K562 (cell line): ENCODE data around the gene ANKRD44. TPM values are rescaled to one million over a fixed set of nuclear protein-coding genes. Genes with fewer than 3 reads are reported as not detected.

Experiments
- ATAC-seq: fragments of 200-7000 bp; cut with Tn5 transposase; 3 replicates; pipeline ENCODE4 v1.9.1; 2020; ENCODE audit warnings: moderate library complexity
- BruUV-seq: library from RNA; stranded (reverse); fragments of 400-500 nt; replicated peaks from 2 replicates; lab custom pipeline; 2021; lab: Mats Ljungman, UMichigan
- CTCF ChIA-PET: fragments of 300-600 bp; formaldehyde crosslinking; extraction: SDS; loops from one replicate; lab custom pipeline; 2021; ENCODE audit warnings: low intra/inter-chr PET ratio; lab: Yijun Ruan, JAX
- POLR2A ChIA-PET: fragments of 300-600, 350-650 bp; sonication (Branson Sonifier 250); formaldehyde crosslinking; extraction: SDS; loops from one replicate; lab custom pipeline; 2021; ENCODE audit warnings: antibody characterized with exemption, inconsistent platforms; lab: Yijun Ruan, JAX
- DNase-seq, 4 experiments: peaks; one replicate each; pipeline versions ENCODE4 v3.0.0 to v3.0.0-alpha.2; 2011 to 2018; ENCODE audit warnings: low spot score in 3 of 4, mixed read lengths in 3 of 4; ENCODE audit errors: extremely low read depth in 1 of 4
- FAIRE-seq: peaks from 2 replicates; lab custom pipeline; 2011; peaks lifted over from hg19 to GRCh38; lab: Jason Lieb, UNC
- H2AFZ ChIP-seq: 2 replicates; pipeline ENCODE4 v1.6.0; 2011; ENCODE audit warnings: low read depth, low read length, control low read depth, inconsistent platforms
- H3K27ac ChIP-seq: fragments of 200-600 bp; 3 replicates; pipeline ENCODE4 v1.8.0; 2011; ENCODE audit warnings: low read depth, mild to moderate bottlenecking, control low read depth, inconsistent platforms, low read length, moderate library complexity, mixed read lengths; ENCODE audit errors: extremely low read depth
- H3K27me3 ChIP-seq, 2 experiments: fragments of 300-600 bp in 1 of 2; 2 replicates in 1 of 2; 3 replicates in 1 of 2; pipeline versions ENCODE4 v1.6.0 to v1.8.0; 2011; ENCODE audit warnings: inconsistent platforms in 2 of 2, low read length in 2 of 2, mild to moderate bottlenecking in 1 of 2, mixed read lengths in 1 of 2, moderate library complexity in 1 of 2; ENCODE audit not compliant: control insufficient read depth in 2 of 2, insufficient read depth in 2 of 2
- H3K36me3 ChIP-seq: fragments of 300-600 bp; 3 replicates; pipeline ENCODE4 v1.8.0; 2011; ENCODE audit warnings: mild to moderate bottlenecking, low read length, inconsistent platforms; ENCODE audit not compliant: control insufficient read depth, insufficient read depth
- H3K4me1 ChIP-seq, 2 experiments: fragments of 200-600 bp in 1 of 2; replicated peaks in 1 of 2; 2 replicates in 1 of 2; 3 replicates in 1 of 2; pipeline versions ENCODE4 v1.5.1 to v1.8.0; 2011; ENCODE audit warnings: inconsistent platforms in 2 of 2, low read length in 2 of 2, mild to moderate bottlenecking in 1 of 2, mixed read lengths in 1 of 2, moderate library complexity in 1 of 2; ENCODE audit not compliant: control insufficient read depth in 2 of 2, insufficient read depth in 2 of 2
- H3K4me2 ChIP-seq: 2 replicates; pipeline ENCODE4 v1.6.1; 2011; ENCODE audit warnings: low read length, control low read depth, inconsistent platforms, mixed read lengths; ENCODE audit not compliant: insufficient read depth
- H3K4me3 ChIP-seq: fragments of 200-600 bp; sonication (generic), shearing (Covaris generic); 2 replicates; pipeline ENCODE4 v1.5.1; 2016; ENCODE audit warnings: control low read depth, inconsistent platforms
- H3K79me2 ChIP-seq: fragments of 200-600 bp; 3 replicates; pipeline ENCODE4 v1.8.0; 2011; ENCODE audit warnings: low read length, inconsistent platforms; ENCODE audit not compliant: control insufficient read depth, insufficient read depth
- H3K9ac ChIP-seq, 2 experiments: 2 replicates each; pipeline versions ENCODE4 v1.6.0 to v1.6.1; 2011; ENCODE audit warnings: low read depth in 2 of 2, low read length in 2 of 2, control low read depth in 1 of 2, inconsistent platforms in 1 of 2, mild to moderate bottlenecking in 1 of 2, mixed read lengths in 1 of 2; ENCODE audit not compliant: insufficient read depth in 1 of 2
- H3K9me1 ChIP-seq: one replicate; pipeline ENCODE4 v1.6.0; 2011; ENCODE audit warnings: inconsistent platforms, mild to moderate bottlenecking, low read length, moderate library complexity; ENCODE audit not compliant: control insufficient read depth, insufficient read depth
- H3K9me3 ChIP-seq: replicated peaks from 2 replicates; pipeline ENCODE4 v1.5.1; 2011; ENCODE audit warnings: low read depth, low read length, inconsistent platforms; ENCODE audit not compliant: control insufficient read depth, insufficient read depth
- H4K20me1 ChIP-seq: replicated peaks from 2 replicates; pipeline ENCODE4 v1.6.1; 2011; ENCODE audit warnings: low read length, inconsistent platforms, mixed read lengths; ENCODE audit not compliant: control insufficient read depth, insufficient read depth
- EP400 ChIP-seq: fragments of 450-650 bp; IDR thresholded peaks from 2 replicates; pipeline ENCODE4 v1.6.1; 2017; ENCODE audit warnings: antibody characterized with exemption, mild to moderate bottlenecking, moderate library complexity
- HEY1 ChIP-seq: fragments of 250-450 bp; sonication (Bioruptor Pico); IDR thresholded peaks from 2 replicates; pipeline ENCODE4 v1.5.0; 2020; ENCODE audit warnings: mild to moderate bottlenecking, moderate library complexity, borderline replicate concordance
- KLF10 ChIP-seq: fragments of 250-450 bp; sonication (Bioruptor Pico); IDR thresholded peaks from 2 replicates; pipeline ENCODE4 v1.6.1; 2021; ENCODE audit warnings: matching md5 sums
- KLF16 ChIP-seq: IDR thresholded peaks from 2 replicates; pipeline ENCODE4 v1.6.1; 2016; ENCODE audit warnings: antibody characterized with exemption
- NCOA1 ChIP-seq: fragments of 450-650 bp; IDR thresholded peaks from 2 replicates; pipeline ENCODE4 v1.6.1; 2016; ENCODE audit warnings: low read depth
- NELFE ChIP-seq: IDR thresholded peaks from 2 replicates; pipeline ENCODE4 v1.6.1; 2011; ENCODE audit warnings: mild to moderate bottlenecking; ENCODE audit not compliant: insufficient read depth, insufficient read length
- RBM25 ChIP-seq: fragments of 200-400 bp; formaldehyde crosslinking; IDR thresholded peaks from 2 replicates; pipeline ENCODE4 v1.6.1; 2018; ENCODE audit warnings: low read length, low read depth, moderate library complexity; ENCODE audit not compliant: severe bottlenecking
- TAF1 ChIP-seq: IDR thresholded peaks from 2 replicates; pipeline ENCODE4 v1.6.1; 2011; ENCODE audit warnings: mild to moderate bottlenecking, low read length, moderate library complexity; ENCODE audit not compliant: insufficient read depth, control insufficient read depth, severe bottlenecking; ENCODE audit errors: extremely low read depth
- XRCC4 ChIP-seq: IDR thresholded peaks from one replicate; pipeline ENCODE4 v1.6.1; 2011; ENCODE audit not compliant: insufficient read depth, insufficient read length; ENCODE audit errors: extremely low read depth
- WGBS: fragments of 100-300 bp; shearing (Covaris generic); methylation state at CpG from one replicate; pipeline ENCODE4 v1.1.6; 2016; ENCODE audit warnings: low coverage, mixed read lengths; ENCODE audit not compliant: insufficient coverage; ENCODE audit errors: missing lambda C conversion rate; 5-methylcytosine and 5-hydroxymethylcytosine counted together
- in situ Hi-C: fragments of 300-500 bp; cut with MboI; formaldehyde crosslinking; loops from 4 replicates; pipeline ENCODE4 v1.15.0; 2018; ENCODE audit warnings: inconsistent platforms, mixed read lengths
- intact Hi-C: fragments of 100-400 bp; cut with micrococcal nuclease; formaldehyde crosslinking; loops from 2 replicates; pipeline ENCODE4 v1.14.2; 2022
- polyA plus RNA-seq, 8 experiments: library from polyadenylated mRNA; depleted of rRNA in 4 of 8; stranded (reverse) in 5 of 8; unstranded in 3 of 8; fragments of >200 nt; fragmentation: Nextera tagmentation in 2 of 8; fragmentation: Illumina TruSeq in 1 of 8; extraction: Ambion mirVana in 2 of 8; extraction: Trizol in 1 of 8; gene quantifications; 2 replicates each; pipeline versions ENCODE4 v1.2.1 to v1.2.3, GENCODE V29; 2011 to 2014; ENCODE audit warnings: inconsistent platforms in 1 of 8, missing spikeins in 1 of 8
- total RNA-seq, 7 experiments: library from RNA; depleted of rRNA in 6 of 7; stranded (reverse); fragments of >200 nt in 6 of 7; fragmentation: Illumina TruSeq in 2 of 7; extraction: Trizol in 2 of 7; gene quantifications; 2 replicates each; pipeline versions ENCODE4 v1.2.1 to v1.2.3, GENCODE V29; 2011 to 2021; ENCODE audit warnings: low replicate concordance in 1 of 7
- TF ChIP-seq, protein P1 (sequence below): fragments of 450-650 bp; IDR thresholded peaks from 2 replicates; pipeline ENCODE4 v1.6.1; 2016; ENCODE audit warnings: mild to moderate bottlenecking, moderate library complexity
- TF ChIP-seq, protein P2 (sequence below): fragments of 250-450 bp; sonication (Bioruptor Pico); IDR thresholded peaks from 2 replicates; pipeline ENCODE4 v1.4.0; 2020; ENCODE audit warnings: mild to moderate bottlenecking, moderate library complexity

ANKRD44 gene
- total and polyA plus RNA-seq, 9 of the 15 experiments (the other 6 are each of a cell fraction or from before 2014, with no cell fraction given), result 0.03 to 0.64 (median 0.07) TPM; not detected in 3

DNA sequence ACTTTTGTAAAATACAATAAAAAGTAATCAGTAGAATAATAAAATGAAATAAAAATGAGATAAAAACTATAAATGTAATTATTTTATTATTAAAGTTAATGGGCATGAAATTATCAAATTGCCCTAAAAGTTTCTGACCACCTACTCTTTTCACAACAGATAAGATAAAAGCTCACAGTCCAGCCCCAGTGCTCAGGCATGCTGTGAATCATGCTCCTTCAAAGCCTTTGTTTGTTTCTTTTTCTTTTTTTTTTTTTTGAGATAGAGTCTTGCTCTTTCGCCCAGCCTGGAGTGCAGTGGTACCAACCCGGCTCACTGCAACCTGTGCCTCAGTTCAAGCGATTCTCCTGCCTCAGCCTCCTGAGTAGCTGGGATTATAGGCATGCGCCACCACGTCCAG lies 181.7 kb downstream of the ANKRD44 start:
- H3K9me3 ChIP-seq, result no peaks in the 10 kb centered on the region
- no peaks in the 10 kb centered on the region for H3K36me3 ChIP-seq
- H3K4me2 ChIP-seq, result no peak overlapping the region
- no TSS peak for BruUV-seq
- no peak overlapping the region for H3K27ac ChIP-seq
- DNase-seq (no peak), FAIRE-seq (no peak), ATAC-seq (no peak)
- no peaks in the 10 kb centered on the region for H3K4me1 ChIP-seq
- CTCF ChIA-PET, result no interaction called here
- no peak overlapping the region for H2AFZ ChIP-seq
- H3K9ac ChIP-seq, result no peak overlapping the region
- in situ Hi-C loops (no loop called here), intact Hi-C loops (no loop called here)
- POLR2A ChIA-PET, result no interaction called here
- no peaks in the 10 kb centered on the region for H3K79me2 ChIP-seq
- H3K4me3 ChIP-seq, result no peak overlapping the region
- H3K27me3 ChIP-seq, result peaks cover 0 to 2% of the 10 kb centered on the region in 2 experiments; a peak in 1 of 5 replicates
- WGBS, result 3% methylated on average over 4 of the region's 5 CpGs
- H3K9me1 ChIP-seq, result no peaks in the 10 kb centered on the region
- no peaks in the 10 kb centered on the region for H4K20me1 ChIP-seq
- TF ChIP-seq KLF16 (no peak), NCOA1 (no peak), NELFE (no peak), KLF10 (no peak), XRCC4 (no peak), HEY1 (CRISPR knock-in tag) (no peak), EP400 (no peak), TAF1 (no peak), RBM25 (no peak)
- TF ChIP-seq, protein P1, sequence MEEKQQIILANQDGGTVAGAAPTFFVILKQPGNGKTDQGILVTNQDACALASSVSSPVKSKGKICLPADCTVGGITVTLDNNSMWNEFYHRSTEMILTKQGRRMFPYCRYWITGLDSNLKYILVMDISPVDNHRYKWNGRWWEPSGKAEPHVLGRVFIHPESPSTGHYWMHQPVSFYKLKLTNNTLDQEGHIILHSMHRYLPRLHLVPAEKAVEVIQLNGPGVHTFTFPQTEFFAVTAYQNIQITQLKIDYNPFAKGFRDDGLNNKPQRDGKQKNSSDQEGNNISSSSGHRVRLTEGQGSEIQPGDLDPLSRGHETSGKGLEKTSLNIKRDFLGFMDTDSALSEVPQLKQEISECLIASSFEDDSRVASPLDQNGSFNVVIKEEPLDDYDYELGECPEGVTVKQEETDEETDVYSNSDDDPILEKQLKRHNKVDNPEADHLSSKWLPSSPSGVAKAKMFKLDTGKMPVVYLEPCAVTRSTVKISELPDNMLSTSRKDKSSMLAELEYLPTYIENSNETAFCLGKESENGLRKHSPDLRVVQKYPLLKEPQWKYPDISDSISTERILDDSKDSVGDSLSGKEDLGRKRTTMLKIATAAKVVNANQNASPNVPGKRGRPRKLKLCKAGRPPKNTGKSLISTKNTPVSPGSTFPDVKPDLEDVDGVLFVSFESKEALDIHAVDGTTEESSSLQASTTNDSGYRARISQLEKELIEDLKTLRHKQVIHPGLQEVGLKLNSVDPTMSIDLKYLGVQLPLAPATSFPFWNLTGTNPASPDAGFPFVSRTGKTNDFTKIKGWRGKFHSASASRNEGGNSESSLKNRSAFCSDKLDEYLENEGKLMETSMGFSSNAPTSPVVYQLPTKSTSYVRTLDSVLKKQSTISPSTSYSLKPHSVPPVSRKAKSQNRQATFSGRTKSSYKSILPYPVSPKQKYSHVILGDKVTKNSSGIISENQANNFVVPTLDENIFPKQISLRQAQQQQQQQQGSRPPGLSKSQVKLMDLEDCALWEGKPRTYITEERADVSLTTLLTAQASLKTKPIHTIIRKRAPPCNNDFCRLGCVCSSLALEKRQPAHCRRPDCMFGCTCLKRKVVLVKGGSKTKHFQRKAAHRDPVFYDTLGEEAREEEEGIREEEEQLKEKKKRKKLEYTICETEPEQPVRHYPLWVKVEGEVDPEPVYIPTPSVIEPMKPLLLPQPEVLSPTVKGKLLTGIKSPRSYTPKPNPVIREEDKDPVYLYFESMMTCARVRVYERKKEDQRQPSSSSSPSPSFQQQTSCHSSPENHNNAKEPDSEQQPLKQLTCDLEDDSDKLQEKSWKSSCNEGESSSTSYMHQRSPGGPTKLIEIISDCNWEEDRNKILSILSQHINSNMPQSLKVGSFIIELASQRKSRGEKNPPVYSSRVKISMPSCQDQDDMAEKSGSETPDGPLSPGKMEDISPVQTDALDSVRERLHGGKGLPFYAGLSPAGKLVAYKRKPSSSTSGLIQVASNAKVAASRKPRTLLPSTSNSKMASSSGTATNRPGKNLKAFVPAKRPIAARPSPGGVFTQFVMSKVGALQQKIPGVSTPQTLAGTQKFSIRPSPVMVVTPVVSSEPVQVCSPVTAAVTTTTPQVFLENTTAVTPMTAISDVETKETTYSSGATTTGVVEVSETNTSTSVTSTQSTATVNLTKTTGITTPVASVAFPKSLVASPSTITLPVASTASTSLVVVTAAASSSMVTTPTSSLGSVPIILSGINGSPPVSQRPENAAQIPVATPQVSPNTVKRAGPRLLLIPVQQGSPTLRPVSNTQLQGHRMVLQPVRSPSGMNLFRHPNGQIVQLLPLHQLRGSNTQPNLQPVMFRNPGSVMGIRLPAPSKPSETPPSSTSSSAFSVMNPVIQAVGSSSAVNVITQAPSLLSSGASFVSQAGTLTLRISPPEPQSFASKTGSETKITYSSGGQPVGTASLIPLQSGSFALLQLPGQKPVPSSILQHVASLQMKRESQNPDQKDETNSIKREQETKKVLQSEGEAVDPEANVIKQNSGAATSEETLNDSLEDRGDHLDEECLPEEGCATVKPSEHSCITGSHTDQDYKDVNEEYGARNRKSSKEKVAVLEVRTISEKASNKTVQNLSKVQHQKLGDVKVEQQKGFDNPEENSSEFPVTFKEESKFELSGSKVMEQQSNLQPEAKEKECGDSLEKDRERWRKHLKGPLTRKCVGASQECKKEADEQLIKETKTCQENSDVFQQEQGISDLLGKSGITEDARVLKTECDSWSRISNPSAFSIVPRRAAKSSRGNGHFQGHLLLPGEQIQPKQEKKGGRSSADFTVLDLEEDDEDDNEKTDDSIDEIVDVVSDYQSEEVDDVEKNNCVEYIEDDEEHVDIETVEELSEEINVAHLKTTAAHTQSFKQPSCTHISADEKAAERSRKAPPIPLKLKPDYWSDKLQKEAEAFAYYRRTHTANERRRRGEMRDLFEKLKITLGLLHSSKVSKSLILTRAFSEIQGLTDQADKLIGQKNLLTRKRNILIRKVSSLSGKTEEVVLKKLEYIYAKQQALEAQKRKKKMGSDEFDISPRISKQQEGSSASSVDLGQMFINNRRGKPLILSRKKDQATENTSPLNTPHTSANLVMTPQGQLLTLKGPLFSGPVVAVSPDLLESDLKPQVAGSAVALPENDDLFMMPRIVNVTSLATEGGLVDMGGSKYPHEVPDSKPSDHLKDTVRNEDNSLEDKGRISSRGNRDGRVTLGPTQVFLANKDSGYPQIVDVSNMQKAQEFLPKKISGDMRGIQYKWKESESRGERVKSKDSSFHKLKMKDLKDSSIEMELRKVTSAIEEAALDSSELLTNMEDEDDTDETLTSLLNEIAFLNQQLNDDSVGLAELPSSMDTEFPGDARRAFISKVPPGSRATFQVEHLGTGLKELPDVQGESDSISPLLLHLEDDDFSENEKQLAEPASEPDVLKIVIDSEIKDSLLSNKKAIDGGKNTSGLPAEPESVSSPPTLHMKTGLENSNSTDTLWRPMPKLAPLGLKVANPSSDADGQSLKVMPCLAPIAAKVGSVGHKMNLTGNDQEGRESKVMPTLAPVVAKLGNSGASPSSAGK, result no peak
- TF ChIP-seq, protein P2, sequence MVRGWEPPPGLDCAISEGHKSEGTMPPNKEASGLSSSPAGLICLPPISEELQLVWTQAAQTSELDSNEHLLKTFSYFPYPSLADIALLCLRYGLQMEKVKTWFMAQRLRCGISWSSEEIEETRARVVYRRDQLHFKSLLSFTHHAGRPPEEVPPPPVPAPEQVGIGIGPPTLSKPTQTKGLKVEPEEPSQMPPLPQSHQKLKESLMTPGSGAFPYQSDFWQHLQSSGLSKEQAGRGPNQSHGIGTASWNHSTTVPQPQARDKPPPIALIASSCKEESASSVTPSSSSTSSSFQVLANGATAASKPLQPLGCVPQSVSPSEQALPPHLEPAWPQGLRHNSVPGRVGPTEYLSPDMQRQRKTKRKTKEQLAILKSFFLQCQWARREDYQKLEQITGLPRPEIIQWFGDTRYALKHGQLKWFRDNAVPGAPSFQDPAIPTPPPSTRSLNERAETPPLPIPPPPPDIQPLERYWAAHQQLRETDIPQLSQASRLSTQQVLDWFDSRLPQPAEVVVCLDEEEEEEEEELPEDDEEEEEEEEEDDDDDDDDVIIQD (CRISPR knock-in tag), result no peak
